ENCODE results near the gene XXYLT1.
"Not testable (repeated sequence)": the region's sequence is repeated elsewhere in the genome, so short reads cannot be mapped to it uniquely, and the experiment has no call there.

Gene XXYLT1

DNA sequence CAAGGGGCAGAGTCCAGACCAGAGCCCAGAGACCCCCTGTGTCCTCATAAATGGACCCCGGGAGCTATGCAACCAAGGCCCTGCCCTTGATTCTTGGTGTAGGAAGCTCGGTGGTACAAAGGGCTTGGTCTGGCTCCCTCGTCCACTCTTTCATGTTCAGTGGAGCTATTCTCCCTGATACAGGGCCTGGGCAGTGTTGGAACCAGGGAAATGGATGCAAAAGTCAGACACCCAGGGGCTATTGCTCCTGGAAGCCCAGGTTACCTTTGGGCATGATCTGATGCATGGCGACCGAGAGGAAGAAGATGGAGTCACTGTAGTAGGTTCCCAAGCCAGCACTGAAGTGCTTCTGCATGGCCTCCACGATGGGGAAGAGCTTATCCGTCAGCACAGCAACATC, 44.5 kb downstream of the XXYLT1 start:
- DNase-seq = no peak

DNA sequence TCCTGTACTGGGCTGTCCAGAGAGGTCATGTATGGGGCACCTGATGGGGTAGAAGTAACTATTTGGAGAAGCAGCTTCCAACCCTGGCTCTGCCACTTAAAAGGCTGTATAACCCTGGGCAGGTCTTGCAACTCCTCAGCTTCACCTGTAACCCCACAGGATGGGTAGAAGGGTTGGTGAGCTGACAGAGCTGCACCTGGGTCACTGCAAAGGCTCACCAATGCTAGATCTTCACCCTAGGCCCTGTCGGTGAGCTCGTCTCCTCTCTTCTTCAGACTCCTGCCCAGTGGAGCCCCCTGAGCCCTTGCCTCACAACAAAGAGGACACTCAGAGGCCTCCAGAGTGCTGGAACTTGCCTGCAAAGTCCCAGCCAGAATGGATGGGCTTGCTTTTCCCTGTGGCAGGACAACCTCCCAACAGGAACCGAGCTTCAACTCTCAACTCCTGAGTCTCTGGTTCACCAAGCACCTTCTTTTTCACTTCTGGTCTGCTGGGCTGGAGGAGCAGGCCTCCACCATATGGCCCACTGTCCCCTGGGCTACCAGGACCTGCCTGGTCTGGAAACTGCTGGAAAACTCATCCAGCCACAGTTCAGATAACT, 45.9 kb downstream of the XXYLT1 start:
- no peak for DNase-seq

DNA sequence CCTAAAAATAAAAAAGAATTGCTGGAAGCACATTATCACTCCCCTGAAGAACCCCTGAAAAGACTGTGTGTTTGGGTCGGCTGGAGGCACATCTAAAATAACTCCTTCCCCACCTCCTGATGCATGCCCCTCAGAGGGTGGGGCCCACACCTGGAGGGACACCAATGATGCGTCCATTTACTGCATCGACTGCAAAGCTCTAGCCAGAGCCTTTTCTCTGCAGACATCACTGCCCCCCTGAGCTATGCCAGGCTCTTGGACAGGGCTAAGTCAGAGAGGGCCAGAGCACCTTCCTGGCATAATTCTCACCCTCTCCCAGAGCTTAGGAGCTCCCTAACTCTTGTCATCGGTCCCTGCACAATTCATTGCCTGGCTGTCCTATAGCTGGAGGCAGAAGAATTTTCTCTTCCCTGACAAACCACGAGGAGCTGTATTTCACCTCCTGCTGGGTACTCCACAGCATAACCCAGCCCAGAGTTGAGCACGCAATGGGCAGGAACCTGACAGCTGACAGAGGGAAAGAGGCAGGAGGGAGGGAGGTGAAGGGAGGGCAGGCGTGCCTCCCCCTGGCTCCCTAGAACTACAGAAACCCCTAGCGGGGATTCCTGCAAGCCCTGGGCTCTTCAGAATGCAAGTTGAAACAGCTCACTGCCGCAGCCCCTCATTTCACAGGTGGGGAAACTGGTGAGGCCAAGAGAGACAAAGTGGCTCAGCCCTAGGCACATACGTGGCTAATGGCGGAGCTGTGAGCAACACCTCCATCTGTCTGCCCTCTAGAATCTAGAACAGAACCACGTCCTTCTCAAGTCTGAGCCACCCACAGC, 46.6 kb downstream of the XXYLT1 start:
- DNase-seq = no peak

DNA sequence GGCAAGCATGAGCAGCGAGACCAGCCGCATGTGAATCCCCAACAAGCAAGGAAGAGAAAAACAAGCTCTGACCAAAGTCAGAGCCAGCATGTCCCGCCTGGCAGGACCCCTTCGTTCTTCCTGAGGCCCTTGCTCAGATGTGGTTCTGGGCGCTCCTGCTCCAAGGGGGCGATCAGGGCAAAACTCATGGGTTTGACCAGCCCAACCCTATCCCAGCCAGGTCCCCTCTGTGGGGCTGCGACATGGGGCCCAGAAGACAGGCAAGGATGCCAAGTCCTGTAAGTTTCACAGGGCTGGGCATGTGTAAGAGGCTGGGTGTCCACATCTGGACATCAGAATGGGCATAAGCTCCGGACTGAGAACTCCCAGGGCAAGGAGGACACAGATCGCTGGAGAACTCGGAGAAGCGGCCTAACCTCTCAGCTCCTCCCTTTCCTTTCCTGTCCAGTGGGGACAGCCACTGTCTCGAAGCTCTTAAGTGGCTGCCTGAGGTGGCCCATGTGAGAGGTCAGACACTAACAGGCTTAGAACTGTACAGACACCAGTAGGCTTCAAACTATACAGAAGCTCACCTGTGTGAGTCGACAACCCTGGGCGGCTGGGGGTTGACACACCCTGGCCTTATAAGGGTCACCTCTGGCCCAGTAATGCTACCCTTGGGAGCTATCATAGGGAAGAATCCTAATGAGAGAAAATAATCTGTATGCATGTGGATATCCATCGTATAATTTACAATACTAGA, 48.9 kb downstream of the XXYLT1 start:
- DNase-seq = no peak

DNA sequence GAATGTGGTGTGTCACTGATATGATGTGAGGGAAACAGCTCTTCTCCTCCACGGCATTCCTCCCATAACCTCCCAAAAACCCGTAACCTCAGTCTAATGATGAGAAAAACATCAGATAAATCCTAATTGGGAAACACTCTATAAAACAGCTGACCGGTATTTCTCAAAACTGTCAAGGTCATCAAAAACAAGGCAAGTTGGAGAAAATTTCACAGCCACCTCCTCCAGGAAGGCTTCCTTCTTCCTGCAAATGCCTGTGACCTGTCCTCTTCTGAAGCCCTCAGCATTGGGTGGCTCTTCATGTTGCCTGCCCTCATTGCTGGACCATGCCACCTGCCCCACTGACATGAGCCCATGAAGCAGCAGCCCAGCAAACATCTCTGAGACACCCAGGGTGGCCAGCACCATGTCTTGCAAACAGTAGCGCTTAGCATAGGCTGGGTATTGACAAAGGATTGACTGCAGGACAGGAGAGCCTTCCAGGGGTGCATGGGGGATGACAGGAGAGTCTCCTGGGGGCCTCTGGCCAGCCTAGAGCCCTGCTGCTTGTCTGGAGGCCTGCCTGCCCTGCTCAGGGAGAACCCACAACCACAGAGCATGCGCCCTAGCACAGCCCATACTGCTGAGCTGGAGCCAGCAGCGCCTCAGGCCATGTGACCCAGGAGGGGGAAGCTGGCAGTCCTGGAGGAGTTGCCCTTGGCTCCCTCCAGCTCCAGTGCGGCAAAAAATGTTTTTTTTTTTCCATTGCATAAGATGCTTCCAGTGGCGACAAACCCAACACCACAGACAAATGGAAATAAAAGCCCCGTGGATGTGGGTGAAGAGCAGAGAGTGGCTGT, 49.7 kb downstream of the XXYLT1 start:
- DNase-seq = no peak

DNA sequence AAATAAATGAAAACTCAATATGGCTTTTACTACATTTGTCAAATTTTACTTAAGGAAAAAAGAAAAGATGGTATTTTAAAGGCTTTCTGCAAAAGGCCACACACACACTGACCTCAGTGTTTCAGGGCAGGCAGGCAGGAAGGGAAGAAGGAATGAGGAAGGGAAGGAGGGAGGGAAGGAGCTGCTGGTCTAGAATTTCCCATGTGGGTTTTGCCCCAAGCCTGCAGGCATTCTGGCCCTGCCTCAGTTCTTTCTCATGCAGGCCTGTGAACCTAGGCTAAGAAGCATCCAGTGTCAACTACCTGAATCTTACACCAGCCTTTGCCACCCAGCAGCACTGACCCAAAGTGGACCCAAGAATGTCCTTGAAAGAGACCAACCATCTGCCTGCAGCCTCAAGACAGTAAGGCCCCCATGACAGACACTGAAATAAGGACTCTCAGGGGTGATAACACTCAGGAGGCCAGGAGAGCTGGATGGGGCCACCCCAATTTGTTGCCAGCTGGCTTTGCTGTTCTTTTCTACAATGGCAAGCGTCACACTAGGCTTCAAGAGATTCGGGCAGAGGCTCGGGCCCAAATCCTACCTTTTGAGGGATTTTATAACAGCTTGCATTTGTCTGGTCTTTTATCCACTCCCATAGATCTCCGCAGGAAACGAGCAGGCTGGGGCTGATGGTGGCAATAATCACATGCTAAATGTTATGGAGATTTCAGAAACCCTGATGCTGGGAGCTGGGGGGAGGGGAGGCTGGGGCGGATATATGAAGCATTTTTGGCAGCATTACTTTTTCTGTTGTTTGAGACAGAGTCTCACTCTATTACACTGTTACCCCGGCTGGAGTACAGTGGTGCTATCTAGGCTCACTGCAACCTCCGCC, 51.4 kb downstream of the XXYLT1 start:
- DNase-seq = no peak

DNA sequence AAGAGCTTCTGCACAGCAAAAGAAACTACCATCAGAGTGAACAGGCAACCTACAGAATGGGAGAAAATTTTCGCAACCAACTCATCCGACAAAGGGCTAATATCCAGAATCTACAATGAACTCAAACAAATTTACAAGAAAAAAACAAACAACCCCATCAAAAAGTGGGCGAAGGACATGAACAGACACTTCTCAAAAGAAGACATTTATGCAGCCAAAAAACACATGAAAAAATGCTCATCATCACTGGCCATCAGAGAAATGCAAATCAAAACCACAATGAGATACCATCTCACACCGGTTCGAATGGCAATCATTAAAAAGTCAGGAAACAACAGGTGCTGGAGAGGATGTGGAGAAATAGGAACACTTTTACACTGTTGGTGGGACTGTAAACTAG, 52.6 kb downstream of the XXYLT1 start:
- not testable (repeated sequence) for DNase-seq

DNA sequence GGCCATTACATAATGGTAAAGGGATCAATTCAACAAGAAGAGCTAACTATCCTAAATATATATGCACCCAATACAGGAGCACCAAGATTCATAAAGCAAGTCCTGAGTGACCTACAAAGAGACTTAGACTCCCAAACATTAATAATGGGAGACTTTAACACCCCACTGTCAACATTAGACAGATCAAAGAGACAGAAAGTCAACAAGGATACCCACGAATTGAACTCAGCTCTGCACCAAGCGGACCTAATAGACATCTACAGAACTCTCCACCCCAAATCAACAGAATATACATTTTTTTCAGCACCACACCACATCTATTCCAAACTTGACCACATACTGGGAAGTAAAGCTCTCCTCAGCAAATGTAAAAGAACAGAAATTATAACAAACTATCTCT, 55.4 kb downstream of the XXYLT1 start:
- DNase-seq = not testable (repeated sequence)

DNA sequence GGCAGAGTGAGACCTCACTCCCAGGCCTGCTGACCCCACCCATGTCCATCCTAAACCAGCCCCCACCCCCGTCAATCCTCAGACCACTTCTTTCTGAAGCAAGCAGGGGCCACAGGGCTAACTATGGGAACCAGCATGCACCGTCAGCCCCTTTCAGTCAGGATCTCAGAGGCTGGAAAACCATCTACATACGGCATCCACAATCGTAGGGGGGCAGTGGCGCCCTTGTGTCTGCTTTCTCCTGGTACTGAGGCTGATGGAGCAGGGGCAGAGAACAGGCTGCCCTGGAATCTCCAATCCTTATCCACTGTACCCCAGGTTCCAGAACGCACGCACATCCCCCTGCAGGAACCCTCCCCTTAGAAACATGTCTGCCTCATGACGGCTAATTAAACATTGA, 56.6 kb downstream of the XXYLT1 start:
- no peak for DNase-seq

DNA sequence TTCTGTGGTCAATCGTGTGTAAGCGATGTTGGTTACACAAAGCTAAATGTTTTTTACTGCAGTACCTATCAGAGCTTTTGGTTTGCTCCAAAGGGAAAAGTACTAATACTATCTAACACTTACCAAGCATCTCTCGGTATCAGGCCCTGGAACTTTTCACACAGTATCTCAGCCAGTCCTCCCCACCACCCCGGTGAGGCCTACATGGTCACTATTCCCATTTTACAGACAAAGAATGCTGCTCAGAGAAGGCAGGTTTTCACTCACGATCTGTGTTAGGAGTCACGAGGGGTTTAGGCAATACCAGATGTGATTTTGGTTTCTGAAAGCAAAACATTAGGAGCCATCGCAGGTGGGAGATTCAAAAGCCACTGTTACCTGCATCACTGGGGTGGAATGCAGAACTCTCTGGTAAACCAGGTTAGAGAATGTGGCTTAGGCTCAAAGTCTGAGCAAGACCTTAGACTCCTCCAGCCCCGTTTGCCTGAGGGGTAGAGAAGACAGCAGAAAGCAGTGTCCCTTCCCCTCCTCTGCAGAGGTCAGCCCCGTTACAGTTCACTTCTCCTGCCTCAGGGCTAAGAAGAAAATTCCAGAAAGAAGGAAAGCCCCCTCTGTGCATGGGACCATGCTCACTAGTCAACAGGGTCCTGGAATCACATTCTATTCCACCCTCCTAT, 57.2 kb downstream of the XXYLT1 start:
- no peak for DNase-seq

DNA sequence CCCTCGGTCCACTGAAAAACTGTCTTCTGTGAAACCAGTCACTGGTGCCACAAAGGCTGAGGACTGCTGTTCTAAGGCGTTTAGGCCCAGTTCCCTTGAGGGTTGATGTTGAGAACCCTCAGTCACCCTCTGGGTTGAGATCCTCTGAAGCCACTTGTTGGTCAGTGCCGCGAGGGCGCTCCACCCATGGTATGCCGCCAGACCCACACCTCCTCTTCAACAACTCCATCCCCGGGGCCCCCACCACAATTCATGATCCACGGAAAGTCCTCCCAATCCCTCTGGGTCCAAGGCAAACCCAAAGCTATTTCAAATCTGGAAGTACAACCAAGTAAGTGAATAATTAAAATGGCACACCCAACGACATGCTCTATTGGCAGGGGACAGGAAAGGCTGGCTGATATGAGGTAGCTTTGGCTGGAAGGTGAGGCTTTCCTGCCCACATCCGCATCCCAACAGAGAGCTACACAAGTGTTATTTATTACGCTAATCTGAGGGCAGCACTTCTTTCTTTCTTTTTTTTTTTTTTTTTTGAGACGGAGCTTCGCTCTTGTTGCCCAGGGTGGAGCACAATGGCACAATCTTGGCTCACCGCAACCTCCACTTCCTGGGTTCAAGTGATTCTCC, 58.1 kb downstream of the XXYLT1 start:
- no peak for DNase-seq

DNA sequence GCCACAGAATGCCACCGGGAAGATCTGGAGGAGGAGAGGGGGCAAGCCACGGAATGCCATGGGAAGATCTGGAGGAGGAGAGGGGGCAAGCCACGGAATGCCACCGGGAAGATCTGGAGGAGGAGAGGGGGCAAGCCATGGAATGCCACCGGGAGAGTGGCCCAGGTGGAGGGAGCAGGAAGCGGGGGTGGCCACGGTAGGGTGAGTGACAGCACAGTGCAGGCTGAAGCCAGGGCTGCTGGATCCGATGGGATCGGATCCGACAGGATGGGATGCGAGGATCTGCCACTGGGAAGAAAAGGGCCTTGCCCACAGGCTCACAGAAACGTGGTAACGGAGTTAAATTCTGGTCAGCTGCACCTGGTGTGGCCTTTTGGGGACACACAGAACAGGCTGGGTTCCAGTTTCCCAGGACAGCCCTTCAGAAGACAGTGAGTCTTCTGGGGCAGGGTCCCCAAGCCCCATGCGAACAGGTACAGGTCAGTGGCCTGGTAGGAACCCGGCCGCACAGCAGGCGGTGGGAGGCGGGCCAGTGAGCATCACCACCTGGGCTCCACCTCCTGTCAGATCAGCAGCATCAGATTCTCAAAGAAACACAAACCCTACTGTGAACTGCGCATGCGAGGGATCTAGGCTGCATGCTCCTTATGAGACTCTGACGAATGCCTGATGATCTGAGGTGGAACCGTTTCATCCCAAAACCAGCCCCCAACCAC, 58.8 kb downstream of the XXYLT1 start:
- DNase-seq = no peak

DNA sequence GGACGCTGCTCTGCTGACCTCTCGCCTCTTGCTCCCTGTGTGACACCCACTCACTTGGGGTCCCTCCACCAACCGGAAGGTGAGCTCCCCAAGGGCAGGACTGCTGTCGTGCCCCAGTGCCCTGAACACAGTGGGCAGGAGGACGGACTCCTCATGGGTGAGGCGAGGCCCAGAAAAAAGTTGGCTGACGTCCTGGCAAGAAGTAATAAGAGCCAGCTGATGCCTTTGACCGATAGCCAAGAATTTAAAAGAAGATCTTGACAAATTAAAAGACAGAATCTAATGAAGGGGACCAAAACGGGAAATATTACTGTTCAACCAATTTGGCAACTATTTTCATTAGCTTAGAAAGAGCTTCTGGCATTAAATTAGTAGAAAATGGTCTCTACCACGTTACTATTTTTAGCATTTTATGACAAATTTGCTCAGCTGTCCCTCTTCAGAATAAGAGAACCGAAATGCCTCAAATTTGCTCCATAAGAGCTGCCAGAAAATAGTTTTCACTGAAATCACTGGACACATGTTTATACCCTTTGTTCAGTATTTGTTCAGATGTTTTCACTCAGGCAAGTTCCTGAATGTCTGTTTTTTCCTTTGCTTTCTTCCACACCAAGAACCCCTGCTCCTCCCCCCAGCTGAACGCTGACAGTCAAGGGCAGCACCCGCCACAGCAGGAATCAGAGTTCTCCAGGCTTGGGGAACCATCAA, 60.5 kb downstream of the XXYLT1 start:
- no peak for DNase-seq

DNA sequence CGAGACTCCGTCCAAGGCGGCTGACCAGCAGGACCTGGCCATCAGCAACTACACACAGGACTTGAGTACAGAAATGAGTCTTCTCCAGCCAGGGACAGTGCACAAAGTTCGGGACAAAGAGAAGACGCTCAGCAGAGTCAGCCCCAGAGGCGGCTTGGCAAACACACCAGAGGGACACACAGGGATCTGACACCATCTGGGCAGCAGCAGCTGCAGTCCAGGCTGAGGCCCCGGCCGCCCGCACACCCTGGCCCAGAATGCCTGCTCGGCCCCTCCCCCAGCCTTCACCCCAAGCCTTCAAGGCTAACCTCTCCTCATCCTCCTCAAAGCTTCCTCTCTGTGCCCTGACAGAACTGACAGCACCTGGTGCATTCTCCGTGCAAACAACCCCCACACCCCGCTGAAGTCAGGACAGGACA, 61.1 kb downstream of the XXYLT1 start:
- no peak for DNase-seq

DNA sequence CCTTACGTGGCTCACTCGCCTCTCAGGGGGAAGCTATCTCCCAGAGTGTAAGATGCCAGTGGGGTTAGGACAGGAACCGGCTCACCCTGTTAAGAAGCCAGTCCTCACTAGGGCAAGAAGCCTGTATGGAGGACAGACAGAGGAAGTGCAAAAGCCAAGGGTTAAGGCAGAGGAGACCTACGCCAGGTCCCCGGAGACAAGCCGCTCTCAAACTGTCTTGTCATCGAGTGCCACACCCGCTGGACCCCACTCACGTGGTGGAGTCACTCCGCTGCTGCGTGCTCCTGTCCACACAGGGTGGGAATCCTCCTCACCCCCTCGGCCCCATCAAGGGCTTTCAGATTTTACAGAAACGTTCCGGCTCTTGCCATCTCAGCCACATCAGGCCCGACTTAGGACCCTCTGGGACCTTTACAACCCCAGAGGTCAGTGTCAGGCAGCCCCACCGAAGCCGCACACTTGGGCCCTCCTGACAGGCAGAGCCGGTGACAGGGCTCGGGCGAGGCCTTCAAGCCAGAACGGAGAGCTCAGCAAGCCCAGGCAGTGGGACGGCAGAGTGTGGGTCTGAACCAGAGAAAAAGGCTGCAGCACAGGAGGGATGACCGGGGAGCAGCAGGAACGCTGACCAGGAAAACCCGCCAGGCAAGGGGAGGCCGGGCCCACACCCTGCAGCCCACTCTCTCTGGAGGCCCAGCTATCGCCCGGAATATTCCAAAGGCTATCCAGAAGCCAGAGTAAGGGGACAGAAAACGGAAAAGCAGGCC, 61.7 kb downstream of the XXYLT1 start:
- no peak for DNase-seq

DNA sequence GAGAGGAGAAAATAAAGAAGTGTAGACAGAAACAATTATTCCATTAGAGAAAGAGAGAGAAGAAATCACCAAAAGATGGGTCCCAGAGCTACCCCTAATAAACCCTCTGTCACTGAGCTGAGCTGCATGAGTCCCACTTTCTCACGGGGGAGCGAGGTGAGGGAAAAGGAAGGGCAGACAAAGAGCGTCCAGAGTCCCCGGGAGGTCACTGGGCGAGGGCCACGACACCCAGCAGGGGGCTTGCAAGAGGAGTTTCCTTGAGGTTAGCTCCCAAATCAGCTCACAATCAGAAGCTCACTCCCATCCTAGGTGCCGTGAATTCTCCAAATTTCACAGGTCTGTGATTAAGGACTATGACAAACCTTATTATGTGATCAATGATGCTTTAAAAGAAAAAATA, 62.3 kb downstream of the XXYLT1 start:
- no peak for DNase-seq

DNA sequence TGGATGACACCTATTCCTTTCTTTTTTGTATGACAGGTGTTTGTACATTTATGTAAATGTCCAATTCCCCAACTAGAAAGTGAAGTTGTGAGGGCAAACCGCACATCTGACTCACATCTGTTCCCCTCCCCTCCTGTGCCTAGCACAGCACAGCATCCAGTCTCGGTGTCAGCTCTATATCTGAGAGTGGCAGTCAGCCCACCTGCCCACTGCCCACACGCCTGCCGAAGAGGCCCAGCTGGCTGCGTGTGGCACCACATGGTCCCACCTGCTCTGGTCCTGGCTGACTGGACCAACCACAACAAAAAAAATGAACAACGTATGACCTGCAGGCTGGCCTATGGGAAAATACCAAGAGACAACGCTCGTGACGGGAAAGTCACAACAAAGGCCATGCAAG, 62.8 kb downstream of the XXYLT1 start:
- no peak for DNase-seq

DNA sequence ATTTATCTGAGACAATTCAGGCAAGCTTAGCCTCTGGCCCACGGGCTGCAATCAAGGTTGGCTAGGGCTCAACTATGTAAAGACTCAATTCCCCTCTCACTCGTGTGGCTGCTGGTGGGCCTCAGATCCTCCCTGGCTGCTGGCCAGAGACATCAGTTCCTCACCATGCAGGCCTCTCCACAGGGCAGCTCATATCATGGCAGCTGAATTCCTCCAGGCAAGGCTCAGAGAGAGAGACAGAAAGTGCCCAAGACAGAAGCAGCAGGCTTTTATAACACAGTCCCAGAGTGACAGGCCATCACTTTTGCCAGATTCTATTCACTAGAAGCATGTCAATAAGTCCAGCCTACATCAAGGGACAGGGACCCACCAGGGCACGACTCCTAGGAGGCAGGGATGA, 63.2 kb downstream of the XXYLT1 start:
- DNase-seq = no peak

DNA sequence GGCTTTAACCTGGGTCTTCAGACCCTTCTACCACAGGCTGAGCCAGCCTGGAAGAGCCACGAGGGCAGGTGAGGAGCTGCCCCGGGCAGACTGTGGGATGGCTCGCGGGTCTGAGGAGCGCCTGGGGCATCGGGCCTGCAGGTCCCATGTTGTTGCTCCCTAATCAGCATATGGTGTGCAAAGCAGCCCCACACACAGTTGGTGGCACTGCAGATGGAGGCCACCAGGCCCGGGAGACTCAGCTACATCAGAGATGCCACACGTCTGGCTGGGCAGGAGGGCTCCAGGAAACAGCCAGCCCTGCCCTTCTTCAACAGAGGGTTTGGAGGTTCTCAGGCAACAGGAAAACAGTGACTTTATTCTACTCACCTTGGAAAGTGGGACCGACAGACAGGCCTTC, 63.9 kb downstream of the XXYLT1 start:
- no peak for DNase-seq
